A549 (cell line): ENCODE measurements around the gene PKN1. TPM values are rescaled to one million over a fixed set of nuclear protein-coding genes. Genes with fewer than 3 reads are reported as not detected.

Source experiments
- ATAC-seq, 2 experiments: fragments of 200-7000 bp in 1 of 2; fragments of >200 bp in 1 of 2; cut with Nextera tagmentation in 1 of 2; cut with Tn5 transposase in 1 of 2; 3 replicates each; pipeline versions ENCODE4 v1.8.0 to v1.9.1; 2018 to 2020; ENCODE audit warnings: mild to moderate bottlenecking in 1 of 2, moderate library complexity in 1 of 2
- CTCF ChIA-PET: fragments of 300-600 bp; sonication (Branson Sonifier 250); formaldehyde crosslinking; extraction: SDS; loops from one replicate; lab custom pipeline; 2021; ENCODE audit warnings: antibody characterized with exemption, inconsistent platforms; lab: Yijun Ruan, JAX
- POLR2A ChIA-PET: fragments of 350-600 bp; formaldehyde crosslinking; extraction: SDS; loops from one replicate; lab custom pipeline; 2021; ENCODE audit warnings: antibody characterized with exemption, inconsistent platforms; lab: Yijun Ruan, JAX
- DNase-seq, 2 experiments: peaks; one replicate each; pipeline versions ENCODE4 v3.0.0 to v3.0.0-alpha.2; 2011 to 2016; ENCODE audit warnings: low read depth in 1 of 2, low spot score in 1 of 2
- FAIRE-seq: peaks from 2 replicates; lab custom pipeline; 2011; peaks lifted over from hg19 to GRCh38; lab: Jason Lieb, UNC
- H3K27ac ChIP-seq, 2 experiments: fragments of >200 bp; sonication (Bioruptor Twin); formaldehyde crosslinking; 3 replicates each; pipeline ENCODE4 v1.5.1; 2016 to 2017
- H3K4me1 ChIP-seq: fragments of >200 bp; sonication (Bioruptor Twin); formaldehyde crosslinking; 3 replicates; pipeline ENCODE4 v1.6.1; 2016
- H3K4me2 ChIP-seq: fragments of >200 bp; sonication (Bioruptor Twin); formaldehyde crosslinking; 3 replicates; pipeline ENCODE4 v1.6.1; 2016
- H3K4me3 ChIP-seq: fragments of >200 bp; sonication (Bioruptor Twin); formaldehyde crosslinking; 3 replicates; pipeline ENCODE4 v1.5.1; 2016
- H3K9me3 ChIP-seq: fragments of >200 bp; sonication (Bioruptor Twin); formaldehyde crosslinking; 3 replicates; pipeline ENCODE4 v1.6.1; 2016
- BHLHE40 ChIP-seq: IDR thresholded peaks from 2 replicates; pipeline ENCODE4 v1.6.1; 2012; ENCODE audit warnings: low read depth, low read length, inconsistent platforms
- CHD2 ChIP-seq: fragments of 150-350 bp; IDR thresholded peaks from 2 replicates; pipeline ENCODE4 v1.6.1; 2014; ENCODE audit warnings: low read length; ENCODE audit not compliant: partially characterized antibody
- EHMT2 ChIP-seq: fragments of 200-600 bp; sonication (generic); IDR thresholded peaks from 2 replicates; pipeline ENCODE4 v1.6.1; 2016; ENCODE audit warnings: antibody characterized with exemption, low read depth, mild to moderate bottlenecking, moderate library complexity
- ESRRA ChIP-seq: fragments of 150-350 bp; IDR thresholded peaks from 2 replicates; pipeline ENCODE4 v1.6.1; 2014; ENCODE audit warnings: mild to moderate bottlenecking, low read length, borderline replicate concordance
- HMGXB4 ChIP-seq: fragments of 250-450 bp; sonication (Bioruptor Pico); IDR thresholded peaks from 2 replicates; pipeline ENCODE4 v1.5.0; 2021; ENCODE audit warnings: mild to moderate bottlenecking, moderate library complexity, borderline replicate concordance
- HOXB5 ChIP-seq: fragments of 250-450 bp; sonication (Bioruptor Pico); IDR thresholded peaks from 2 replicates; pipeline ENCODE4 v1.5.0; 2020; ENCODE audit warnings: mild to moderate bottlenecking, moderate library complexity
- KDM1A ChIP-seq: fragments of 200-600 bp; sonication (generic); IDR thresholded peaks from 2 replicates; pipeline ENCODE4 v1.6.1; 2016; ENCODE audit warnings: low read depth, mild to moderate bottlenecking
- MYC ChIP-seq: IDR thresholded peaks from 2 replicates; pipeline ENCODE4 v1.6.1; 2012; ENCODE audit warnings: mild to moderate bottlenecking, inconsistent platforms, low read length, improper control_type of control experiment, borderline replicate concordance
- NR3C1 ChIP-seq: fragments of >200 bp; sonication (Bioruptor Twin); formaldehyde crosslinking; IDR thresholded peaks from 3 replicates; pipeline ENCODE4 v1.6.1; 2017
- RAD21 ChIP-seq, 2 experiments: fragments of >200 bp in 1 of 2; sonication (Bioruptor Twin) in 1 of 2; formaldehyde crosslinking in 1 of 2; IDR thresholded peaks in 1 of 2; conservative IDR thresholded peaks in 1 of 2; 2 replicates in 1 of 2; 3 replicates in 1 of 2; pipeline ENCODE4 v1.6.1; 2012 to 2018; ENCODE audit warnings: inconsistent platforms in 1 of 2
- RARB ChIP-seq: fragments of 250-450 bp; sonication (Bioruptor Pico); IDR thresholded peaks from 2 replicates; pipeline ENCODE4 v1.8.0; 2021; ENCODE audit warnings: mild to moderate bottlenecking, moderate library complexity
- SREBF2 ChIP-seq: fragments of 450-650 bp; IDR thresholded peaks from 2 replicates; pipeline ENCODE4 v1.6.1; 2014; ENCODE audit warnings: mild to moderate bottlenecking, moderate library complexity
- TFCP2L1 ChIP-seq: fragments of 250-450 bp; sonication (Bioruptor Pico); IDR thresholded peaks from 2 replicates; pipeline ENCODE4 v1.5.0; 2021; ENCODE audit warnings: mild to moderate bottlenecking
- ZFP36 ChIP-seq: fragments of 450-650 bp; IDR thresholded peaks from 2 replicates; pipeline ENCODE4 v1.6.1; 2014; ENCODE audit warnings: borderline replicate concordance; ENCODE audit not compliant: partially characterized antibody
- WGBS: methylation state at CpG from one replicate; pipeline ENCODE4 v1.1.6; 2017; ENCODE audit errors: missing lambda C conversion rate; 5-methylcytosine and 5-hydroxymethylcytosine counted together
- polyA plus RNA-seq, 4 experiments: library from polyadenylated mRNA; depleted of rRNA in 3 of 4; stranded (reverse); fragments of >200 nt; fragmentation: RNase III in 1 of 4; extraction: RNeasy Plus Mini Kit Qiagen cat#74134 plus additional on column Dnase treatment in 1 of 4; gene quantifications; 2 replicates in 3 of 4; 3 replicates in 1 of 4; pipeline ENCODE4 v1.2.3, GENCODE V29; 2011 to 2017
- TF ChIP-seq, protein P1 (sequence below): fragments of 150-350 bp; IDR thresholded peaks from 2 replicates; pipeline ENCODE4 v1.6.1; 2014; ENCODE audit warnings: low read depth, mild to moderate bottlenecking, low read length
- TF ChIP-seq, protein P2 (sequence below): IDR thresholded peaks from 2 replicates; pipeline ENCODE4 v1.6.1; 2012

PKN1 gene
- polyA plus RNA-seq, 2 of the 4 experiments (the other 2 are of a cell fraction), result 33.4 to 37.3 TPM

DNA sequence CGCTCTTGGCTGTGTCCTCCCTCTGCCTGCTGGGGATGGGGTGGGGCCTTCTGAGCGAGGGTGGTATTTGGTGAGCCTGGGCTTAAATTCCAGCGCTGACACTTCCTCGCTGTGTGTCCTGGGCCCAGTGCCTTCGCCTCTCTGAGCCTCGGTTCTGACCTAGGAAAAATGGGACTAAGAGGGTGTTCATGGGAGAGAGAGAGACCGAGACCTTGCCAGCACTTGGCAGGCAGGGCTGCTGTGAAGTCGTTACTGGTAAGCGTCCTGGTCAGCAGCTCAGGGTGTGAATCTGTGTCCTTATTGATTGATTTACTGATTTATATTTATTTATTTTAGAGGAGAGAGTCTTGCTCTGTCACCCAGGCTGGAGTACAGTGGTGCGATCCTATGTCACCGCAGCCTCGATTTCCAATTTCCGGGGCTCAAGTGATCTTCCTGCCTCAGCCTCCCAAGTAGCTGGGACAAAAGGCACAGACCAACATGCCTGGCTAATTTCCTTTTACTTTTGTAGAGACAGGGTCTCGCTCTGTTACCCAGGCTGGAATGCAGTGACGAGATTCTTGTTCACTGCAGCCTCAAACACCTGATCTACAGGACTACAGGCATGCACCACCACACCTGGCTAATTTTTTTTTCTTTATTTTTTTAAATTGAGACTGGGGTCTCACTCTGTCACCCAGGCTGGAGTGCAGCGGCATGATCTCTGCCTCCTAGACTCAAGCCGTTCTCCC is 2.4 kb downstream of the PKN1 start:
- ATAC-seq, result no peak
- Histone ChIP-seq H3K4me1 (peaks cover 23% of the 10 kb centered on the region), H3K4me2 (peak overlapping the region; percentile 98), H3K9me3 (no peaks in the 10 kb centered on the region), H3K27ac (peak overlapping the region; percentile 91 to 98), H3K4me3 (no peak overlapping the region; the same call in 2 of the 3 replicates)
- POLR2A ChIA-PET, result no interaction called here
- WGBS, result 83% methylated on average over 14 of the region's 17 CpGs
- CTCF ChIA-PET, result interaction anchor here (0.7 to 1.5 kb wide), 4 partner anchors 11 to 299 kb away, joined by 3 to 8 read pairs (median 4); partner anchors contain the start of gene ASF1B
- FAIRE-seq, result no peak
- TF ChIP-seq KDM1A (0 out of 2 replicates have a peak, but pooled peaks have one; percentile 48), ZFP36 (peak; percentile 88), HMGXB4 (CRISPR knock-in tag) (no peak), EHMT2 (no peak)
- DNase-seq, result no peak

DNA sequence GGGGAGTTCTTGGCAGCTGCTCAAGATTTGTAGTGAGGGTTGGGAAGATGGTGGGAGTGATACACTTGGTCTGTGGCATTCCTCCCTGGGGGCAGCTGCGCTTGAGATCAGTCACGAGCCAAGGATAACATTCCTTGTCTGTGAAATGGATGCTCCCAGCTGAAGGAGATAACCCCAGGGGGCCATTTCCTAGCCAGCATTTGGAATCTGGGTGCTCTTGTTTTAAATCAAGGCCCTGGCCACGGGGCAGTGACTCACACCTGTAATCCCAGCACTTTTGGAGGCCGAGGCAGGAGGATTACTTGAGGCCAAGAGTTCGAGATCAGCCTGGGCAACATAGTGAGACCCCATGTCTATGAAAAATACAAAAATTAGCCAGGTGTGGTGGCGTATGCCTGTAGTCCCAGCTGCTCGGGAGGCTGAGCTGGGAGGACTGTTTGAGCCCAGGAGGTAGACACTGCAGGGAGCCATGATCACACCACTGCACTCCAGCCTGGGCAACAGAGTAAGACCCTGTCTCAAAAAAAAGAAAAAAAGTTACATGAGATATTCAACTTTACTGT is 4.6 kb downstream of the PKN1 start:
- no peak overlapping the region for H3K4me2 ChIP-seq
- no peak overlapping the region for H3K27ac ChIP-seq
- H3K4me1 ChIP-seq, result peaks cover 16% of the 10 kb centered on the region
- FAIRE-seq (no peak), DNase-seq (no peak), ATAC-seq (no peak)
- ChIA-PET POLR2A (no interaction called here), CTCF (interaction anchor here (0.9 kb wide), 1 partner anchor 301 kb away, joined by 4 read pairs; the partner anchor contains the start of gene ASF1B)
- 86% methylated on average over 5 of the region's 7 CpGs for WGBS
- no peak overlapping the region for H3K4me3 ChIP-seq
- TF ChIP-seq, protein P1, sequence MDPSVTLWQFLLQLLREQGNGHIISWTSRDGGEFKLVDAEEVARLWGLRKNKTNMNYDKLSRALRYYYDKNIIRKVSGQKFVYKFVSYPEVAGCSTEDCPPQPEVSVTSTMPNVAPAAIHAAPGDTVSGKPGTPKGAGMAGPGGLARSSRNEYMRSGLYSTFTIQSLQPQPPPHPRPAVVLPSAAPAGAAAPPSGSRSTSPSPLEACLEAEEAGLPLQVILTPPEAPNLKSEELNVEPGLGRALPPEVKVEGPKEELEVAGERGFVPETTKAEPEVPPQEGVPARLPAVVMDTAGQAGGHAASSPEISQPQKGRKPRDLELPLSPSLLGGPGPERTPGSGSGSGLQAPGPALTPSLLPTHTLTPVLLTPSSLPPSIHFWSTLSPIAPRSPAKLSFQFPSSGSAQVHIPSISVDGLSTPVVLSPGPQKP, result no peak
- TF ChIP-seq ESRRA (no peak), TFCP2L1 (no peak), CHD2 (no peak), RARB (CRISPR knock-in tag) (no peak), ZFP36 (no peak), BHLHE40 (no peak), HOXB5 (no peak), SREBF2 (no peak)
- TF ChIP-seq, protein P2, sequence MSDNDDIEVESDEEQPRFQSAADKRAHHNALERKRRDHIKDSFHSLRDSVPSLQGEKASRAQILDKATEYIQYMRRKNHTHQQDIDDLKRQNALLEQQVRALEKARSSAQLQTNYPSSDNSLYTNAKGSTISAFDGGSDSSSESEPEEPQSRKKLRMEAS, result no peak
- H3K9me3 ChIP-seq, result no peaks in the 10 kb centered on the region

- ATAC-seq, result no peak
- Histone ChIP-seq H3K27ac (no peak overlapping the region), H3K4me3 (no peak overlapping the region), H3K4me2 (no peak overlapping the region), H3K9me3 (no peaks in the 10 kb centered on the region), H3K4me1 (peaks cover 14% of the 10 kb centered on the region)
- 91% methylated on average over 9 of the region's 9 CpGs for WGBS
- POLR2A ChIA-PET, result no interaction called here
- no peak for FAIRE-seq
- TF ChIP-seq RAD21 (conservative IDR thresholded peaks at IDR 0.05 in 1 of 2, IDR thresholded peaks at IDR 0.05 in 1 of 2), result no peak
- TF ChIP-seq MYC, result no peak
- no peak for TF ChIP-seq NR3C1
- no peak for DNase-seq
- CTCF ChIA-PET, result no interaction called here
Measured at GRCh38 chr19:14439014-14439413, 5.9 kb downstream of the PKN1 start.
